ENCODE measurements around the gene ENPP6.

DNA sequence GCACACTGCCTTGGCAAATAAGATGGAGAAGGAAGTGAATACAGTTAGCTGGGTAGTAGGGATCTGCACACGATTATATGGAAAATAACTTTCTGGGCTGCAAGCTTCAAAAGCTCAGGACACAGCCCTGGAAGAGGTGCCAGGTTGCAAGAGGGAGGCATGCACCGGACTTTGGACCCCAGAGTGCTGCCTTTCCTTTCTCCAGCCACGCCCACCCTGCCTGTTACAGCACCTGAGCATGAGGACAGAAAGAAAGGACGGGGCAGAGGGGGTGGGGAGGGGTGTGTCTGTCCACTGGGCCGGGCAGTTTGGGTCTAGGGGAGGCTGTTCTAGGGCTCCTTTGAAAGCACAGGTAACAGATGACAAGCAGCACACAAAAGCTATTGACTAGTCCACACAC lies 152.8 kb downstream of the ENPP6 start:
- TF ChIP-seq GATA3 (IDR thresholded peaks at IDR 0.05; ENCODE audit: low read depth, low read length): no peak
- no peak for TF ChIP-seq GATA2 (IDR thresholded peaks at IDR 0.05; ENCODE audit: low read depth, low read length)
